Mesothelial cell of epicardium (in vitro differentiated cells): ENCODE measurements around the gene ASPRV1. TPM values are rescaled to one million over a fixed set of nuclear protein-coding genes. Genes with fewer than 3 reads are reported as not detected.

Source experiments
- DNase-seq, 2 experiments: peaks; one replicate each; pipeline ENCODE4 v3.0.0; 2021; ENCODE audit warnings: low spot score in 2 of 2; ENCODE audit not compliant: unreplicated experiment in 2 of 2
- H3K27ac Mint-ChIP-seq: 2 replicates; pipeline ENCODE4 v1.8.0; 2021; ENCODE audit warnings: mixed read lengths
- H3K27me3 Mint-ChIP-seq: 2 replicates; pipeline ENCODE4 v1.8.0; 2021; ENCODE audit warnings: low read depth, mixed read lengths
- H3K36me3 Mint-ChIP-seq: 2 replicates; pipeline ENCODE4 v1.8.0; 2021; ENCODE audit warnings: mixed read lengths
- H3K4me1 Mint-ChIP-seq: 2 replicates; pipeline ENCODE4 v1.8.0; 2021; ENCODE audit warnings: mixed read lengths
- H3K4me3 Mint-ChIP-seq: 2 replicates; pipeline ENCODE4 v1.8.0; 2021; ENCODE audit warnings: mild to moderate bottlenecking, moderate library complexity, mixed read lengths
- H3K9me3 Mint-ChIP-seq: 2 replicates; pipeline ENCODE4 v1.8.0; 2021; ENCODE audit warnings: mixed read lengths
- CTCF ChIP-seq: fragments of 200-600 bp; sonication (generic); IDR thresholded peaks from one replicate; pipeline ENCODE4 v1.5.0; 2021; ENCODE audit warnings: antibody characterized with exemption; ENCODE audit not compliant: unreplicated experiment
- total RNA-seq: library from RNA; stranded (reverse); gene quantifications from 3 replicates; pipeline ENCODE4 v1.2.1, GENCODE V29; 2021

The ASPRV1 gene
- total RNA-seq, 1 donor from 2014 or later = 3.6 TPM

GRCh38 chr2:69958480-69958879, 3.0 kb downstream of the ASPRV1 start:
- Mint-ChIP-seq H3K27me3 (peaks cover 37% of the 10 kb centered on the region), H3K27ac (no peak overlapping the region), H3K4me3 (no peak overlapping the region), H3K4me1 (no peaks in the 10 kb centered on the region), H3K36me3 (no peaks in the 10 kb centered on the region), H3K9me3 (no peaks in the 10 kb centered on the region)
- TF ChIP-seq CTCF = no peak
- no peak for DNase-seq

- Mint-ChIP-seq H3K4me1 (no peaks in the 10 kb centered on the region), H3K4me3 (no peak overlapping the region), H3K9me3 (no peaks in the 10 kb centered on the region), H3K27ac (no peak overlapping the region), H3K36me3 (no peaks in the 10 kb centered on the region), H3K27me3 (peaks cover 37% of the 10 kb centered on the region)
- DNase-seq = no peak
- TF ChIP-seq CTCF = no peak
Observed at GRCh38 chr2:69957965-69958364, 3.5 kb downstream of the ASPRV1 start.

GRCh38 chr2:69956475-69956979, 4.9 kb downstream of the ASPRV1 start:
- no peaks in the 10 kb centered on the region for H3K36me3 Mint-ChIP-seq
- H3K4me1 Mint-ChIP-seq = no peaks in the 10 kb centered on the region
- peaks cover 37% of the 10 kb centered on the region for H3K27me3 Mint-ChIP-seq
- TF ChIP-seq CTCF = no peak
- H3K9me3 Mint-ChIP-seq = no peaks in the 10 kb centered on the region
- DNase-seq = no peak
- no peak overlapping the region for H3K4me3 Mint-ChIP-seq
- H3K27ac Mint-ChIP-seq = no peak overlapping the region

GRCh38 chr2:69955029-69955428, 6.4 kb downstream of the ASPRV1 start:
- Mint-ChIP-seq H3K4me3 (no peak overlapping the region), H3K4me1 (no peaks in the 10 kb centered on the region), H3K36me3 (no peaks in the 10 kb centered on the region), H3K27me3 (peaks cover 37% of the 10 kb centered on the region), H3K9me3 (no peaks in the 10 kb centered on the region), H3K27ac (no peak overlapping the region)
- DNase-seq = no peak
- TF ChIP-seq CTCF = no peak

- H3K9me3 Mint-ChIP-seq = no peaks in the 10 kb centered on the region
- no peak overlapping the region for H3K4me3 Mint-ChIP-seq
- peaks cover 31% of the 10 kb centered on the region for H3K27me3 Mint-ChIP-seq
- no peaks in the 10 kb centered on the region for H3K4me1 Mint-ChIP-seq
- H3K36me3 Mint-ChIP-seq = no peaks in the 10 kb centered on the region
- no peak overlapping the region for H3K27ac Mint-ChIP-seq
- no peak for TF ChIP-seq CTCF
- no peak for DNase-seq
Observed at GRCh38 chr2:69954084-69954483, 7.3 kb downstream of the ASPRV1 start.
